GM12878 (cell line): ENCODE results near the gene PDE6B. TPM values are rescaled to one million over a fixed set of nuclear protein-coding genes. Genes with fewer than 3 reads are reported as not detected.

Experiments
- ATAC-seq: fragments of 200-7000 bp; cut with Tn5 transposase; 3 replicates; pipeline ENCODE4 v1.9.1; 2020; ENCODE audit warnings: mild to moderate bottlenecking, moderate library complexity
- BruUV-seq: library from RNA; stranded (reverse); fragments of 400-500 nt; replicated peaks from 2 replicates; lab custom pipeline; 2021; lab: Mats Ljungman, UMichigan
- CTCF ChIA-PET: fragments of 300-600 bp; sonication (Branson Sonifier 250); formaldehyde crosslinking; extraction: SDS; loops from one replicate; lab custom pipeline; 2021; ENCODE audit warnings: inconsistent platforms; lab: Yijun Ruan, JAX
- POLR2A ChIA-PET: fragments of 350-600 bp; formaldehyde crosslinking; extraction: SDS; loops from one replicate; lab custom pipeline; 2021; ENCODE audit warnings: inconsistent platforms; lab: Charles Lee
- RAD21 ChIA-PET: fragments of 300-600 bp; sonication (Branson Sonifier 250); formaldehyde crosslinking; loops from one replicate; lab custom pipeline; 2023; ENCODE audit warnings: antibody characterized with exemption; ENCODE audit not compliant: unreplicated experiment; lab: Charles Lee
- SMC1A ChIA-PET: fragments of 300-600 bp; sonication (Branson Sonifier 250); formaldehyde crosslinking; loops from one replicate; lab custom pipeline; 2023; ENCODE audit not compliant: unreplicated experiment, uncharacterized antibody; lab: Charles Lee
- DNase-seq: peaks from one replicate; pipeline ENCODE4 v3.0.0-alpha.2; 2011; ENCODE audit warnings: low read depth, low spot score
- FAIRE-seq: peaks from 3 replicates; lab custom pipeline; 2011; peaks lifted over from hg19 to GRCh38; lab: Jason Lieb, UNC
- H2AFZ ChIP-seq: 2 replicates; pipeline ENCODE4 v1.6.0; 2011; ENCODE audit warnings: low read depth, low read length, control low read depth; ENCODE audit not compliant: control insufficient read depth
- H3K27ac ChIP-seq: 2 replicates; pipeline ENCODE4 v1.5.1; 2011; ENCODE audit warnings: control low read depth; ENCODE audit not compliant: control insufficient read depth, insufficient read depth
- H3K27me3 ChIP-seq, 2 experiments: replicated peaks in 1 of 2; 2 replicates each; pipeline versions ENCODE4 v1.6.0 to v1.6.1; 2011; ENCODE audit warnings: low read length in 1 of 2; ENCODE audit not compliant: control insufficient read depth in 2 of 2, insufficient read depth in 2 of 2
- H3K36me3 ChIP-seq, 2 experiments: 2 replicates each; pipeline ENCODE4 v1.5.1; 2011; ENCODE audit warnings: low read length in 1 of 2; ENCODE audit not compliant: control insufficient read depth in 2 of 2, insufficient read depth in 2 of 2
- H3K4me1 ChIP-seq: 2 replicates; pipeline ENCODE4 v1.6.1; 2011; ENCODE audit warnings: mild to moderate bottlenecking, low read length, moderate library complexity, mixed read lengths; ENCODE audit not compliant: control insufficient read depth, insufficient read depth
- H3K4me2 ChIP-seq: 2 replicates; pipeline ENCODE4 v1.6.0; 2011; ENCODE audit warnings: control low read depth; ENCODE audit not compliant: control insufficient read depth, insufficient read depth
- H3K4me3 ChIP-seq: fragments of 200-600 bp; sonication (generic); 2 replicates; pipeline ENCODE4 v1.5.1; 2016
- H3K79me2 ChIP-seq: 2 replicates; pipeline ENCODE4 v1.6.0; 2011; ENCODE audit warnings: low read length; ENCODE audit not compliant: control insufficient read depth, insufficient read depth
- H3K9ac ChIP-seq: 2 replicates; pipeline ENCODE4 v1.8.0; 2011; ENCODE audit warnings: low read length, control low read depth, mixed read lengths; ENCODE audit not compliant: control insufficient read depth, insufficient read depth
- H3K9me3 ChIP-seq: replicated peaks from 3 replicates; pipeline ENCODE4 v1.5.1; 2011; ENCODE audit warnings: mild to moderate bottlenecking, low read length; ENCODE audit not compliant: control insufficient read depth, insufficient read depth
- H4K20me1 ChIP-seq: 2 replicates; pipeline ENCODE4 v1.6.0; 2011; ENCODE audit not compliant: control insufficient read depth, insufficient read depth
- ASH2L ChIP-seq: fragments of 300-600, 200-600 bp; sonication (generic); IDR thresholded peaks from 2 replicates; pipeline ENCODE4 v1.6.1; 2017; ENCODE audit warnings: low read depth, mild to moderate bottlenecking, borderline replicate concordance
- MAX ChIP-seq: IDR thresholded peaks from 2 replicates; pipeline ENCODE4 v1.6.1; 2012; ENCODE audit warnings: low read depth, low read length, improper control_type of control experiment
- NFIC ChIP-seq: IDR thresholded peaks from 2 replicates; pipeline ENCODE4 v1.6.1; 2012; ENCODE audit warnings: low read depth, mild to moderate bottlenecking, inconsistent platforms, low read length, moderate library complexity
- NFXL1 ChIP-seq: fragments of 450-650 bp; IDR thresholded peaks from 2 replicates; pipeline ENCODE4 v1.6.1; 2017; ENCODE audit warnings: antibody characterized with exemption, mild to moderate bottlenecking, borderline replicate concordance
- POU2F2 ChIP-seq: IDR thresholded peaks from 3 replicates; pipeline ENCODE4 v1.6.1; 2011; ENCODE audit warnings: low read depth, mild to moderate bottlenecking, low read length, borderline replicate concordance
- RBBP5 ChIP-seq: fragments of 200-600 bp; sonication (generic); conservative IDR thresholded peaks from 2 replicates; pipeline ENCODE4 v1.6.1; 2016
- SIN3A ChIP-seq: IDR thresholded peaks from 2 replicates; pipeline ENCODE4 v1.6.1; 2012; ENCODE audit warnings: low read depth, low read length, improper control_type of control experiment
- SPI1 ChIP-seq: IDR thresholded peaks from 2 replicates; pipeline ENCODE4 v1.6.1; 2011; ENCODE audit warnings: low read depth, mild to moderate bottlenecking, low read length, moderate library complexity, borderline replicate concordance; ENCODE audit not compliant: insufficient read depth
- SREBF2 ChIP-seq: IDR thresholded peaks from 2 replicates; pipeline ENCODE4 v1.6.1; 2012; ENCODE audit warnings: mild to moderate bottlenecking, low read length
- SUPT20H ChIP-seq: IDR thresholded peaks from 2 replicates; pipeline ENCODE4 v1.6.1; 2011; ENCODE audit warnings: low read depth, mild to moderate bottlenecking, low read length, moderate library complexity, borderline replicate concordance; ENCODE audit not compliant: control insufficient read depth
- TARDBP ChIP-seq: IDR thresholded peaks from 2 replicates; pipeline ENCODE4 v1.6.1; 2016; ENCODE audit warnings: borderline replicate concordance
- ZNF217 ChIP-seq: fragments of 450-650 bp; IDR thresholded peaks from 2 replicates; pipeline ENCODE4 v1.6.1; 2017; ENCODE audit warnings: antibody characterized with exemption, mild to moderate bottlenecking
- WGBS: methylation state at CpG from one replicate; pipeline ENCODE4 v1.1.6; 2016; ENCODE audit warnings: low lambda C conversion rate; ENCODE audit not compliant: insufficient replicate concordance, insufficient coverage; ENCODE audit errors: missing lambda C conversion rate; 5-methylcytosine and 5-hydroxymethylcytosine counted together
- in situ Hi-C: fragments of 300-500 bp; cut with MboI; formaldehyde crosslinking; loops from 9 replicates; pipeline ENCODE4 v1.14.3; 2018; ENCODE audit warnings: mixed read lengths
- intact Hi-C: fragments of 100-400 bp; cut with micrococcal nuclease; formaldehyde crosslinking; loops from one replicate; pipeline ENCODE4 v1.14.2; 2022; ENCODE audit not compliant: unreplicated experiment
- polyA plus RNA-seq, 11 experiments: library from polyadenylated mRNA; depleted of rRNA in 4 of 11; unstranded in 6 of 11; stranded (reverse) in 5 of 11; fragments of >200 nt; fragmentation: Nextera tagmentation in 4 of 11; fragmentation: Illumina TruSeq in 1 of 11; extraction: Ambion mirVana in 4 of 11; extraction: Trizol in 1 of 11; gene quantifications; 1 replicate in 1 of 11; 2 replicates in 10 of 11; pipeline versions ENCODE4 v1.2.1 to v1.2.3, GENCODE V29; 2011 to 2016; ENCODE audit warnings: inconsistent platforms in 2 of 11, missing spikeins in 2 of 11, low read depth in 1 of 11
- total RNA-seq, 4 experiments: library from RNA; depleted of rRNA in 3 of 4; stranded (reverse); fragments of >200 nt in 3 of 4; fragmentation: Illumina TruSeq in 1 of 4; extraction: Trizol in 1 of 4; gene quantifications; 2 replicates each; pipeline versions ENCODE4 v1.2.1 to v1.2.3, GENCODE V29; 2013 to 2021
- TF ChIP-seq, protein P1 (sequence below): fragments of 450-650 bp; IDR thresholded peaks from 2 replicates; pipeline ENCODE4 v1.6.1; 2016; ENCODE audit warnings: mild to moderate bottlenecking

The PDE6B gene
- total and polyA plus RNA-seq, 10 of the 15 experiments (the other 5 are each of a cell fraction or from before 2014, with no cell fraction given), result 2.6 to 6.4 (median 3.8) TPM

DNA sequence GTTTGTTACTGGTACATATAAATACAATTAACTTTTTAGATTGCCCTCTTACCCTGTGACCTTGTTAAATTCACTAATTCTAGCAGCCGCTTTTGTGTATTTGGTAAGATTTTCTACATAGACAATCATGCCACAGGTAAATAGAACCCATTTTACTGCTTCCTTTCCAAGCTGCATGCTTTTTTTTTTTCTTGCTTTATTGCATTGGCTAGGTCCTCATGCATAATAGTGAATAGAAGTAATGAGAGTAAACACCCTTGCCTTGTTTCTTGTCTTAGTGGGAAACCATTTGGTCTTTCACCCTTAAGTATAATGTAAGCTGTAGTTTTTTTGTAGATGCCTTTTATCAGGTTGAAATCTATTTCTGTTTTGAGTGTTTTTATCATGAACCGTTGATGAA, 41.6 kb upstream of the PDE6B start:
- ChIA-PET SMC1A (no interaction called here), RAD21 (no interaction called here), CTCF (interaction anchor here (1.2 kb wide), 1 partner anchor 19 kb away, joined by 4 read pairs; no protein-coding TSS in a partner anchor), POLR2A (no interaction called here)
- in situ Hi-C loops, result no loop called here
- no peaks in the 10 kb centered on the region for H3K79me2 ChIP-seq
- intact Hi-C loops, result no loop called here
- FAIRE-seq, result no peak
- H3K27ac ChIP-seq, result no peak overlapping the region
- H3K9ac ChIP-seq, result no peak overlapping the region
- H3K27me3 ChIP-seq, result no peaks in the 10 kb centered on the region
- H3K9me3 ChIP-seq, result peaks cover 1% of the 10 kb centered on the region; the same call in 1 of the 3 replicates
- BruUV-seq, result no TSS peak
- no peaks in the 10 kb centered on the region for H4K20me1 ChIP-seq
- H3K4me1 ChIP-seq, result no peaks in the 10 kb centered on the region
- H3K4me3 ChIP-seq, result no peak overlapping the region
- H3K36me3 ChIP-seq, result no peaks in the 10 kb centered on the region
- WGBS, result 30% methylated on average over 2 of the region's 2 CpGs
- no peak for ATAC-seq
- H2AFZ ChIP-seq, result no peak overlapping the region
- TF ChIP-seq MAX, result no peak
- TF ChIP-seq RBBP5, result no peak
- DNase-seq, result no peak
- no peak overlapping the region for H3K4me2 ChIP-seq

DNA sequence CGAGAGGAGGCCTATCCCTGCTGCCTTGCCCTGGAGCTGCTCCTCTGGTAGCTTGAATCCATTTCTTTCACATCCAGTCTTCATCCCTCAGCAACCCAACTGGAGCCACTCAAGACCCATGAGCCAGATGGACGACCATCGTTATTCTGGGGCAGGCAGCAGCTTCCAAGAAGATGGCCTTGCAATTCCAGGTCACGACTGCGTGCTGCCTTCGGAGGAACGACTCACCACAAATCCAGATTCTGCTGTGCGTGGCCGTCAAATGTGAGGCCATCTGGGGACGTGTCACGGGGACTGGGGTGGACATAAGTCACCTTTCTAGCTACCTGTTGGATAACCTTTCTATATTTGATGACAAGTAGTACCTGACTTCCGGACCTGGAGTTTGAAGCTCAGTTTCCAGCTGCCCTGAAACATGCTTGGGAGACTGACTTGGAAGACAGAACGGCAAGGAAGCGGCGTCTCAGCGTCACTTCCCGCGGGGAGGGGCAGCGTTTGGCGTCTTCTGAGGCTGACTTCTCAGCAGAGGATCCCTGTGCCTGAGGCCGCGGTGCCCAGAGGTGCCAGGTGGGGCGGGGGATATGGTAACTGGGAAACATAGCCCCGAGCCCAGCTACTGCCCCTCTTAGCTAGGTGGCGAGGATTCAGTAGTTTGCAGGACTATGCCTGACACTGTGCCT, 37.6 kb upstream of the PDE6B start:
- in situ Hi-C loops (no loop called here), intact Hi-C loops (no loop called here)
- Histone ChIP-seq H3K9ac (no peak overlapping the region), H3K4me1 (no peaks in the 10 kb centered on the region), H3K79me2 (no peaks in the 10 kb centered on the region), H2AFZ (no peak overlapping the region), H3K9me3 (no peaks in the 10 kb centered on the region; the same call in 2 of the 3 replicates), H3K36me3 (no peaks in the 10 kb centered on the region), H4K20me1 (no peaks in the 10 kb centered on the region), H3K27ac (no peak overlapping the region), H3K4me3 (no peak overlapping the region), H3K4me2 (no peak overlapping the region), H3K27me3 (no peaks in the 10 kb centered on the region)
- WGBS, result 67% methylated on average over 24 of the region's 25 CpGs
- FAIRE-seq (no peak), DNase-seq (no peak), ATAC-seq (no peak)
- no TSS peak for BruUV-seq
- ChIA-PET RAD21 (interaction anchor here (1.2 kb wide), 1 partner anchor 9 kb away, joined by 3 read pairs; no protein-coding TSS in a partner anchor), POLR2A (no interaction called here), SMC1A (no interaction called here), CTCF (interaction anchor here (0.6 kb wide), 1 partner anchor 84 kb away, joined by 3 read pairs; no protein-coding TSS in a partner anchor)
- TF ChIP-seq ASH2L (no peak), NFXL1 (no peak), TARDBP (no peak), SUPT20H (no peak), SPI1 (no peak), NFIC (no peak), SREBF2 (no peak), POU2F2 (no peak), ZNF217 (no peak), SIN3A (no peak)
- TF ChIP-seq, protein P1, sequence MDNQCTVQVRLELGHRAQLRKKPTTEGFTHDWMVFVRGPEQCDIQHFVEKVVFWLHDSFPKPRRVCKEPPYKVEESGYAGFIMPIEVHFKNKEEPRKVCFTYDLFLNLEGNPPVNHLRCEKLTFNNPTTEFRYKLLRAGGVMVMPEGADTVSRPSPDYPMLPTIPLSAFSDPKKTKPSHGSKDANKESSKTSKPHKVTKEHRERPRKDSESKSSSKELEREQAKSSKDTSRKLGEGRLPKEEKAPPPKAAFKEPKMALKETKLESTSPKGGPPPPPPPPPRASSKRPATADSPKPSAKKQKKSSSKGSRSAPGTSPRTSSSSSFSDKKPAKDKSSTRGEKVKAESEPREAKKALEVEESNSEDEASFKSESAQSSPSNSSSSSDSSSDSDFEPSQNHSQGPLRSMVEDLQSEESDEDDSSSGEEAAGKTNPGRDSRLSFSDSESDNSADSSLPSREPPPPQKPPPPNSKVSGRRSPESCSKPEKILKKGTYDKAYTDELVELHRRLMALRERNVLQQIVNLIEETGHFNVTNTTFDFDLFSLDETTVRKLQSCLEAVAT, result no peak
